NB4 (cell line): ENCODE data around the gene ADAM33.

Experiments
- CTCF ChIP-seq: IDR thresholded peaks from one replicate; pipeline ENCODE4 v1.5.1; 2012; ENCODE audit warnings: low read depth, low read length
- MYC ChIP-seq: IDR thresholded peaks from 2 replicates; pipeline ENCODE4 v1.6.1; 2011; ENCODE audit warnings: low read depth, low read length
- POLR2A ChIP-seq: IDR thresholded peaks from 2 replicates; pipeline ENCODE4 v1.6.1; 2011; ENCODE audit warnings: mild to moderate bottlenecking; ENCODE audit not compliant: insufficient read length; ENCODE audit errors: extremely low read depth

- no peak for TF ChIP-seq CTCF
- TF ChIP-seq MYC: no peak
- TF ChIP-seq POLR2A: no peak
Measured at GRCh38 chr20:3689978-3690377, 8.2 kb upstream of the ADAM33 start.
